Measurements from ENCODE around the gene ILF3.

GRCh38 chr19:10735741-10736140, 81.6 kb downstream of the ILF3 start:
- TF ChIP-seq CTCF (optimal IDR thresholded peaks at IDR 0.05 in 1 of 3, IDR thresholded peaks at IDR 0.05 in 1 of 3, conservative IDR thresholded peaks at IDR 0.05 in 1 of 3; ENCODE audit: extremely low read depth in 1 of 3, insufficient read depth in 2 of 3, low read length in 3 of 3) (no peak), EZH2 (IDR thresholded peaks at IDR 0.05; ENCODE audit: low read length) (no peak)
